Measurements from ENCODE around the gene KIF19.

Gene KIF19

DNA sequence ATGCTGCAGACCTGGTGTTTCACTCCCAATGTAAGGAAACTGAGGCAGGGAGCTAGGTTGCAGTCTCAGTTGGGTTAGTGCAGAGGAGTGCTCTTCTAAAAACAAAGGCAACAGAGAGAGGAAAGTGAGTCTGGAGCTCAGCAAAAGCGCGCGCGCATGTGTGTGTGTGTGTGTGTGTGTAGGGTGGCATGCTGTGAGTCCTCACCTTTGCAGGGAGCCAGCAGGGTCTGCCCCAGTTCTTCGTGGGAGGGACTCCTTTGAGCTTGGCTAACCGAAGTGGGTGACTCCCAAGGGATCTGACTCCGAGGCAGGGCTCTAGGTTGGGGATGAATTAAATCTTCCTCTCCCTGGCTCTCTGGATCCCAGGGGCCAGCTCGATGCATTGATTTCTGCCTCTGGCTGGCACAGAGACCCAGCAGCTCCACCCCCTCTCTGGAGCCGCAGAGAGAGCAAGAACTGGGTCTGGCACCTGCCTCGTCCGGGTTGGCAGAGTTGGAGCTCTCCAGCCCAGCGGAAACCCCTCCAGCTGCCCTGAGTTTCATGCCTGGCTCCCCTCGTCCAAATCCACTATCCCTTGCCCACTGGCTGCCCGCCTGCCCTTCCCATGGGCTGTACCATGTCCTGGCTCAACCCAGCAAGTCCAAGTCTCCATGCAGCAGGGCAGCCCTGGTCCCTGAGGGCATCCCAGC is 36.9 kb downstream of the KIF19 start:
- DNase-seq (ENCODE audit: extremely low read depth, insufficient read length) = no peak
- peaks cover 1% of the 10 kb centered on the region for H3K27me3 ChIP-seq (replicated peaks; ENCODE audit: control insufficient read depth, insufficient read depth, low read length)

DNA sequence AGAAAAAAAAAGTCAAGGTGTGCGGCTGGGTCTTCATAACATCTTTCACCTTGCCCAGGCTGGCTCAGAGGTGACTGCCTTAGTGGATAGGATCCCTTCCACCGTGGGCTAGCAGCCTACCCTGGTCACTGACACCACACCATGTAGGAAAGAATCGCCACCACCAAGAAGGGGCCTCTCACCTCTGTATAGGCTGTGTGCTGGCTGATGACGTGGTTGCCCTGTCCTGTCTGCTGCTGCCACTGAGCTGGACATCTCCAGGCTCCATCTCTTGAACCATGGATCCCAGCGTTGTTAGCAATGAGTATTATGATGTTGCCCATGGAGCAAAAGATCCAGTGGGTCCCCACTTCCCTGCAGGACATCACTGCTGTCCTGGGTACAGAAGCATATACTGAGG is 41.2 kb downstream of the KIF19 start, which contains the start of gene GPR142:
TSS of gene GPR142 (plus strand) at position 301 of the 400 bp plus-strand sequence. CDS start 2,035 bp downstream, outside the sequence.
- TF ChIP-seq, protein P1, sequence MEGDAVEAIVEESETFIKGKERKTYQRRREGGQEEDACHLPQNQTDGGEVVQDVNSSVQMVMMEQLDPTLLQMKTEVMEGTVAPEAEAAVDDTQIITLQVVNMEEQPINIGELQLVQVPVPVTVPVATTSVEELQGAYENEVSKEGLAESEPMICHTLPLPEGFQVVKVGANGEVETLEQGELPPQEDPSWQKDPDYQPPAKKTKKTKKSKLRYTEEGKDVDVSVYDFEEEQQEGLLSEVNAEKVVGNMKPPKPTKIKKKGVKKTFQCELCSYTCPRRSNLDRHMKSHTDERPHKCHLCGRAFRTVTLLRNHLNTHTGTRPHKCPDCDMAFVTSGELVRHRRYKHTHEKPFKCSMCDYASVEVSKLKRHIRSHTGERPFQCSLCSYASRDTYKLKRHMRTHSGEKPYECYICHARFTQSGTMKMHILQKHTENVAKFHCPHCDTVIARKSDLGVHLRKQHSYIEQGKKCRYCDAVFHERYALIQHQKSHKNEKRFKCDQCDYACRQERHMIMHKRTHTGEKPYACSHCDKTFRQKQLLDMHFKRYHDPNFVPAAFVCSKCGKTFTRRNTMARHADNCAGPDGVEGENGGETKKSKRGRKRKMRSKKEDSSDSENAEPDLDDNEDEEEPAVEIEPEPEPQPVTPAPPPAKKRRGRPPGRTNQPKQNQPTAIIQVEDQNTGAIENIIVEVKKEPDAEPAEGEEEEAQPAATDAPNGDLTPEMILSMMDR (IDR thresholded peaks at IDR 0.05; ENCODE audit: insufficient read depth, low read length, poor library complexity, severe bottlenecking) = no peak

More for the DNA sequence above, 36.9 kb downstream of the KIF19 start:
- TF ChIP-seq, protein P1 (IDR thresholded peaks at IDR 0.05; ENCODE audit: insufficient read depth, low read length, poor library complexity, severe bottlenecking) = no peak
- Histone ChIP-seq H3K4me3 (replicated peaks; ENCODE audit: low read depth, low read length) (no peak overlapping the region), H3K36me3 (ENCODE audit: control insufficient read depth, insufficient read depth, low read length) (no peaks in the 10 kb centered on the region)

DNA sequence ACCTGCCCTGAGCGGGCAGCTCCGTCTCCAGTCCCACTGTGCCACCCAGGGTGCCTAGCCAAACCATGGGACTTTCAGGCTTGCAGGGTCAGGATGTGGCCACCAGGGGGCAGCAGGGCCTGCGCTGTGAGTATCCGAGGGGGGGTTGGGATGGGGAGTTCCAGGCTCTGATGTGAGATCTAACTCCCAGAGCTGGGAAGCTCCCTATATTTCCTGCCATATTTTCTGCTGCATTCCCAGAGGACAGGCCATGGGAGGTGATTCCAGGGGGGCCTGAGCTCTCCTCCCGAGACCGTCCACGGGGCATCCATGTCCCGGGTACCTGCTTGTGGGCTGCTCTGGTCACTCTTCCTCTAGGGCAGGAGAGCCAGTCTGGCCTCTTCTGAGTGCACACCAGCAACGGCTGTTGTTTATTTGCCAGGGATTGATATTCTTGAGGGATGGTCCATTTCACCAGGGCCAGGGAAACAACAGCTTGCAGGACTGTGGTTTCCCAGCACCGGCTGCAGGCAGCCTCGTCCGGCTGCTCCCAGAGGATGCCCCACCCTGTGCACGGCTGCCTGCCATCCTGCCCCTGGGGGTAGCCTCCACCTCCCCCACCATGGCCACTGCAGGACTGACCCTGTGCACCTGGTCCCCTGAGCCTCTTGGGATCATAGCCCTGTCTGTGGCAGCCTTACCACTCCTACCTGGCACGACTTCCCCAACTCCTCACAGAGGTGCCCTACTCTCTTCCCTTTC is 42.5 kb downstream of the KIF19 start:
- Histone ChIP-seq H3K27me3 (replicated peaks; ENCODE audit: control insufficient read depth, insufficient read depth, low read length) (0 out of 2 replicates have a peak, but pooled peaks cover 1% of the 10 kb centered on the region), H3K36me3 (ENCODE audit: control insufficient read depth, insufficient read depth, low read length) (no peaks in the 10 kb centered on the region), H3K4me3 (replicated peaks; ENCODE audit: low read depth, low read length) (no peak overlapping the region)
- TF ChIP-seq, protein P1 (IDR thresholded peaks at IDR 0.05; ENCODE audit: insufficient read depth, low read length, poor library complexity, severe bottlenecking) = peak; percentile 98
- DNase-seq (ENCODE audit: extremely low read depth, insufficient read length) = peak; percentile 43

More for the DNA sequence above, 41.2 kb downstream of the KIF19 start, which contains the start of gene GPR142:
- H3K4me3 ChIP-seq (replicated peaks; ENCODE audit: low read depth, low read length) = no peak within 1 kb of the TSS
- no peaks in the 10 kb centered on the region for H3K36me3 ChIP-seq (ENCODE audit: control insufficient read depth, insufficient read depth, low read length)
- DNase-seq (ENCODE audit: extremely low read depth, insufficient read length) = no peak
- H3K27me3 ChIP-seq (replicated peaks; ENCODE audit: control insufficient read depth, insufficient read depth, low read length) = peaks cover 1% of the 10 kb centered on the region

DNA sequence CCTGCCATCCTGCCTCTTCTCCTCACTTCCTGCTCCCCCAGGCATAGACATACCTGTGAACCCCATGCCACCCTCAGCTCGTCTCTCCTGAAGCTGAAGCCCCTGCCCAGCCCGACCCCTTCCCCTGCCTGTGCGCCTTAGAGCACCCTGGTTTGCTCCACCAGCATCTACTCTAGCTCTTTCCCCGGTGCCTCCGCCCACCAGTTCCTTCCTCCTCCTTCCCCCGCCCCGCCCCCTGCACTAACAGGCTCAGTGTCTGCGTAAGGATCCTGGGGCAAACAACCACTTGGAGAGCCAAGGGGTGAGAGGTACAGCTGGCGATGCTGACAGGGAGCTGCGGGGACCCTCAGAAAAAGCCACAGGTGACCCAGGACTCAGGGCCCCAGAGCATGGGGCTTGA is 43.2 kb downstream of the KIF19 start:
- Histone ChIP-seq H3K4me3 (replicated peaks; ENCODE audit: low read depth, low read length) (no peak overlapping the region), H3K27me3 (replicated peaks; ENCODE audit: control insufficient read depth, insufficient read depth, low read length) (0 out of 2 replicates have a peak, but pooled peaks cover 1% of the 10 kb centered on the region), H3K36me3 (ENCODE audit: control insufficient read depth, insufficient read depth, low read length) (no peaks in the 10 kb centered on the region)
- TF ChIP-seq, protein P1 (IDR thresholded peaks at IDR 0.05; ENCODE audit: insufficient read depth, low read length, poor library complexity, severe bottlenecking) = no peak
- no peak for DNase-seq (ENCODE audit: extremely low read depth, insufficient read length)

DNA sequence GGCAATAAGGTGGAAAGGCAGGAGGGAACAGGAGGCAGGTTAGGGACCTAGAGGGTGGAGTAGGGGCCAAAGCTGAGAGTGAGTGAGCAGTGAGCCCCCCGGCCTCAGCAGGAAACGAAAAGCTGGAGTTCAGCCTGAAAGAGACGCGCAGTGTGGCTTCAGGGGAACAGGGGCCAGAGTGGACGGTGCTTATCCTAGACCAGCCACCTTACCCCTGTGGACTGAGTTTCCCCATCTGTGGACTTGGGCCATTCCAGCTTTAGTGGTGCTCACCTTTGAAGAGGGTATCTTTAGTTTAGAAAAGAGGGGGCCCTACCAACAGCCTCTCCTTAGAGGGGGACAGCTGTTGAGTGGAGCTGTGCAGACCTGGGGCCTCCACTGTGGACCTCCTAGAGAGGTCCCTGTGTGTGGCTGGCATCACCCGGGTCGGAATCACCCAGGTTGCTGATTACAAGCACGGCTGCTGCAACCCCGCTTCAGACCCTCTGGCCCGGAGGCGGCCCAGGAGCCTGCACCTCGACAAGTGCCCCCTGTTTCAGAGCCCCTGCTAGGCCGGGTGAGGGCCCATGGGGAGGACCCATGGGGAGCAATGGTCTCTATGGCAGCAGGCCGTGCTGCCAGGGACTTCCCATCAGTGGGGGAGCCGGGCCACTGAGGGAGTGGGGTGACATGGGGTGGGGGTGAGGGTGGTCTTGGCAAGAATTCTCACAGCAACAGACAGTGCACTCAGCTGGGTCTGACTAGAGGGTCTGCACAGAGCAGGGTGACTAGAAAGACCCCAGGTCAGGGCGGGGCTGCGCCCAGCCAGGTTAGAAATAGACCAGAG is 43.9 kb downstream of the KIF19 start:
- no peak overlapping the region for H3K4me3 ChIP-seq (replicated peaks; ENCODE audit: low read depth, low read length)
- H3K27me3 ChIP-seq (replicated peaks; ENCODE audit: control insufficient read depth, insufficient read depth, low read length) = 0 out of 2 replicates have a peak, but pooled peaks cover 1% of the 10 kb centered on the region
- TF ChIP-seq, protein P1 (IDR thresholded peaks at IDR 0.05; ENCODE audit: insufficient read depth, low read length, poor library complexity, severe bottlenecking) = no peak
- DNase-seq (ENCODE audit: extremely low read depth, insufficient read length) = no peak
- no peaks in the 10 kb centered on the region for H3K36me3 ChIP-seq (ENCODE audit: control insufficient read depth, insufficient read depth, low read length)
